Mesenteric fat pad (tissue), 1 donor: ENCODE results near the gene MYMX. TPM values are rescaled to one million over a fixed set of nuclear protein-coding genes. Genes with fewer than 3 reads are reported as not detected.

Experiments
- DNase-seq: peaks from one replicate; pipeline ENCODE4 v3.0.0-alpha.2; 2020; ENCODE audit warnings: low spot score
- total RNA-seq: library from RNA; stranded (reverse); fragmentation: NEBNext Ultra II Directional; extraction: Animal tissue kit (Norgen Biotek cat#: 25700); gene quantifications from one replicate; pipeline ENCODE4 v1.2.1, GENCODE V29; 2021
- donor health status: DM: yes; HTN: yes; CAD: no.

Gene MYMX
- total RNA-seq, 1 donor from 2014 or later: 11.6 TPM

- no peak for DNase-seq
Measured at GRCh38 chr6:44249082-44249748, 32.5 kb downstream of the MYMX start.

- no peak for DNase-seq
Measured at GRCh38 chr6:44250067-44250717, 33.5 kb downstream of the MYMX start.

DNA sequence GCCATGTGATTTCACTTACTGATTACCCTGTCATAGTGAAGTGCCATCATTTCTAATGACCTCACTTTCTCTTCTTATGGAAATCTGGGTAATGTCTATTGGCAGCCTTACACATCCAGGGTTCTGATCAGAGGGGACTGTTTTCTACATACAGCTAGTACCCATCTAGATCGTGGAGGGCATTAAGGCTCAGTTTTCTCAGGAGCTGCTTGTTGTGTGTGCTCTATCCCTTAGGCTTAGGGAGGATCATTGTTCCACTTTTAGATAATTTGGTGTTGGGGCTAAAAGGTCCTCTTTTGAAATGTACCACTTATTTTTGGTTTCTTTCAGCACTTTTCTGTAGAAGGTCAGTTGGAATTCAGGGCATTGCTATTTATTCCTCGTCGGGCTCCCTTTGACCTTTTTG, 34.0 kb downstream of the MYMX start:
- no peak for DNase-seq

DNA sequence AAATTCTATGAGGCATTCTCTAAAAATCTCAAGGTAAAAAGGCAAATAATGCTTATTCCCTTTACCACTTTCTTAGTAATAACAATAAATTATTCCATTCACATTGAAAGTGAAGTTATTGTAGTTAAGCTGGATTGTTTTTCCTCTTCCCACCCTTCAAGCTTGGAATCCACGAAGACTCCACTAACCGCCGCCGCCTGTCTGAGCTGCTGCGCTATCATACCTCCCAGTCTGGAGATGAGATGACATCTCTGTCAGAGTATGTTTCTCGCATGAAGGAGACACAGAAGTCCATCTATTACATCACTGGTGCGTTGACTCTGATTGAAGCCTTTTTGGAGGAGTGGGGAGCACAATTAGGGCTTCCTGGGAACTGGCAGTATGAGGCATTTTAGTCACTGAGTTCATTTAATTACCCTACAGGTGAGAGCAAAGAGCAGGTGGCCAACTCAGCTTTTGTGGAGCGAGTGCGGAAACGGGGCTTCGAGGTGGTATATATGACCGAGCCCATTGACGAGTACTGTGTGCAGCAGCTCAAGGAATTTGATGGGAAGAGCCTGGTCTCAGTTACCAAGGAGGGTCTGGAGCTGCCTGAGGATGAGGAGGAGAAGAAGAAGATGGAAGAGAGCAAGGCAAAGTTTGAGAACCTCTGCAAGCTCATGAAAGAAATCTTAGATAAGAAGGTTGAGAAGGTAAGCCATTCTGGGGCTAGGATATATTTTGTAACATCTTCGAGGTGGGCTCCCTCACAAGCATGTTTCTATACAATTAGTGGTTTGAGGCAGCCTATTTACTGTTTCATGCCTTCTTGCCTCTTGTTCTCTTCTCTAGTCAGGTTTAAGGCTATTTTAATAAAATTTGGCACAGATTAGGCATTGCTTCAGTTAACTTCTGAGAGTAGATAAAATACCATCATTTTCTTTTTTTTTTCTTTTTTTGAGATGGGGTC, 35.1 kb downstream of the MYMX start:
- DNase-seq: no peak

DNA sequence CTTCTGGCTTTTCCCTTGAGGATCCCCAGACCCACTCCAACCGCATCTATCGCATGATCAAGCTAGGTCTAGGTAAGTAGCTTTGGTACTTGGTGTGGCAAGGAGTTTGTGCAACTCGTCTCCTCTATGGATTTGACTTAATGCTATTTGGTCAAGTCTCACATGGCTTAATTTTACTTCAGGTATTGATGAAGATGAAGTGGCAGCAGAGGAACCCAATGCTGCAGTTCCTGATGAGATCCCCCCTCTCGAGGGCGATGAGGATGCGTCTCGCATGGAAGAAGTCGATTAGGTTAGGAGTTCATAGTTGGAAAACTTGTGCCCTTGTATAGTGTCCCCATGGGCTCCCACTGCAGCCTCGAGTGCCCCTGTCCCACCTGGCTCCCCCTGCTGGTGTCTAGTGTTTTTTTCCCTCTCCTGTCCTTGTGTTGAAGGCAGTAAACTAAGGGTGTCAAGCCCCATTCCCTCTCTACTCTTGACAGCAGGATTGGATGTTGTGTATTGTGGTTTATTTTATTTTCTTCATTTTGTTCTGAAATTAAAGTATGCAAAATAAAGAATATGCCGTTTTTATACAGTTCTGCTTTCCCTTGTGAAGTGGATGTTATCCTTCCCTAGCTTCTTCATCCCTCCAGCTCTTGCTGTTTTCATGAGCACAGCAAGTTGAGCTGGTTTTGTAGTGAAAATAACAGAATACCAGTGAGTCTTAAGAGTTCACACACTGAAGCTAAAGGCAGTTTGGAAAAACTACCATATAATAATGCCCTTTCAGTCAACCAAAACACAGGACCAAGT, 36.8 kb downstream of the MYMX start:
- DNase-seq: no peak

GRCh38 chr6:44254191-44255104, 37.7 kb downstream of the MYMX start:
- DNase-seq: no peak

DNA sequence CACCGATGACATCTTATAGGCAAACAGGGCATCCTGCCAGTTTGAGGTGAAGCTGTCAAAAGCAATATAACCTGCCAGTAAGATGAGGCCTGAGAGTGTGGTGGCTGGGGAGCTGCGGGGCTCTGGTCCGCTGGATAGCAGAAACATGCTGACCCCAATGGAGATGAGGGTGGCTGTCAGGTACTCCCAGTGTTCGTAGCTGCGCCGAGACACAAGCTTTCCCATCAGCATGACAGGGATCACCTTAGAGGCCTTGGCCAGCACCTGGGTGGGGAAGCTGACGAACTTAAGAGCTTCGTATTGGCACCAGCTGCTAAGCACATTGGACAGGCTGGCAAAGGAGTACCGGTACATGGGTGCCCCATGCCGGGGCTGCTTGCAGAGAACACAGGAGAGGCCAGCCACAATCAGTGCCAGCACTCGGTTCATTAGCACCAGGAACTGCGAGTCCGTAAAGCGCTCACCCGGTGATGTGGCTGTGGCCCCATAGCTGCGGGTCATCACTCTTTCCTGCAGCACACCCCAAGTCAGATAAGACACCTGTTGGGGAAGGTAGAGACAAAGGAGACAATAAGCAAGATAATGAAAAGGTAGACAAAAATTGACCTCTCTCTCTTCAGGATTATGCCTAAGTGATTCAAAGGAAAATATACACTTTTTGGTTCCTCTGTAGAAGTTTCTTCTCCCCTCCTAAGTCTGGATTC, 38.5 kb downstream of the MYMX start:
- DNase-seq: no peak

DNA sequence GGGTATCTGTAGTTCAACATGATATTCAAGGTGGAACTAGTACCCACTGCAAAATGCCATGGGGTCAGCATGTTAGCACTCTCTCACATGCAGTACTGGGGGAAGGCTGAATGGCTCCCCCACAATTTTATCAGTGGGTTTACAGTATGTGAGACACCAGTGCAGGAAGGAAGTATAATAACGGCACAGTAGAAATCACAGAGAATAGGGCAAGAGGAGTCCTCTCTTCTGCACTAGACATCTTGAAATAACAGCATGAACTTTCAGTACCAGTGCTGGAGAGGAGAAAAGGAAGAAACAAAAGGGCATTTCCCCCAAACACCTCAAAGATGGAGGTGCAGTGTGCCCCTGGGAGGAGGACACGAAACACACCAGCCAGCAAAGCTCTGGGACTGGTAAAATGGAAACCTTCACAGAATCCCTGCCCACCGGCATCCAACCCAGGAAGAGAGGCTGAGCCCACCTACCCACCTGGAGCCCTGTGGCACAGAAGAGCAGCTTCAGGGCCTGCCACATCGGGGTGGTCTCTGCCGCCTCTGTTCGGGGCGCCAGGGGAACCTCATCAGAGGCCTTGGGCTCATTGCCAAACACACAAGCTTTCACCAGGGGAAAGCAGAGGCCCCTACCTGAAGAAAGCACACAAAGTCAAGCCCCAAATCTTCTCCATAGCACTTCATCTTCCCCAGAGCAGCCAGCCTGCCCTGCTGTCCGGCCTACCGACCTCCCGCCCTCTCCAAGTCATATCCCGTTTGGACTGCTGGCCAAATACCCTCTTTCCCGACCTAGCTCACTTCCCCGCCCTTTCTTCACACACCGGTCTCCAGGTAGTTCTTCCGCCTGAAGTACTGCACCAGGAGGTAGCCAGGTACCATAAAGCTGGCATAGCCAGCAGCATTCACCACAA, 39.4 kb downstream of the MYMX start:
- DNase-seq: no peak

GRCh38 chr6:44256775-44257024, 40.0 kb downstream of the MYMX start:
- no peak for DNase-seq

DNA sequence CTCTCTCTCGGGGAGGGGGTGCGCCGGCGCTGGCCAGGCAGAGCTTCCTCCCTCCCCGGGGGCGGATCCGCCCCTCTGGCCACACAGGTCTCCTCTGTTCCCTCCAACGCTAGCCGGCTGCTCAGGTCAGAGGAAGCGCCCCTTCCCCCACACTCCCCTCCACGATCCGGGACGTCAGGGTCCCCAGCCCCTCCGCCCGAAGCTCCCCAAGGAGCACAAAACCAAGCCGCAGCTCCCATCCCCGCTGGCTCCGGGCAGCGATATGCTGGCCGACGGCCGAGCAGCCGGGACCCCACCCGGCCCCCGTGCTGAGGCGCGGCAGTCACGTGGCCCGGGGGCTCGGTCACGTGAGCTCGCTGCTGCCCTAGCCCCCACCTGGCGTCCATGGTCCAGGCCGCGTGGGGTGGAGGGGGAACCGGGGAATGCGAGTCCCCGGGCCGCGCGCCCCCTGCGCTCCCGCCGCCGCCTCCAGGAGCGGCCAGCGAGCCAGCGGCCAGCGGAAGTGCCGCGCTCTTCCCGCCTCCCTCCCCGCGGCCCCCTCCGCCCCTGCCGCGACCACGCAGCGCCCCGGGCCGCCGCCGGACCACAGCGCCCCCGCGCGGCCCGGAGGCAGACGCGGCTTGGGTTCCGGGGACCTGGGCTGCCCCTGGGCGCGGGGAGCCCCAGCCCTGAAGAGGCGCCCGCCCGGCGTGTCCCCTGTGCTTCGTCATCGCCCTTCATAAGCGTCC, 40.5 kb downstream of the MYMX start, which contains the start of gene SLC35B2:
TSS of gene SLC35B2 (minus strand) at position 504 of the 728 bp plus-strand sequence. CDS start at position 386, 118 bp downstream.
- DNase-seq: no peak

DNA sequence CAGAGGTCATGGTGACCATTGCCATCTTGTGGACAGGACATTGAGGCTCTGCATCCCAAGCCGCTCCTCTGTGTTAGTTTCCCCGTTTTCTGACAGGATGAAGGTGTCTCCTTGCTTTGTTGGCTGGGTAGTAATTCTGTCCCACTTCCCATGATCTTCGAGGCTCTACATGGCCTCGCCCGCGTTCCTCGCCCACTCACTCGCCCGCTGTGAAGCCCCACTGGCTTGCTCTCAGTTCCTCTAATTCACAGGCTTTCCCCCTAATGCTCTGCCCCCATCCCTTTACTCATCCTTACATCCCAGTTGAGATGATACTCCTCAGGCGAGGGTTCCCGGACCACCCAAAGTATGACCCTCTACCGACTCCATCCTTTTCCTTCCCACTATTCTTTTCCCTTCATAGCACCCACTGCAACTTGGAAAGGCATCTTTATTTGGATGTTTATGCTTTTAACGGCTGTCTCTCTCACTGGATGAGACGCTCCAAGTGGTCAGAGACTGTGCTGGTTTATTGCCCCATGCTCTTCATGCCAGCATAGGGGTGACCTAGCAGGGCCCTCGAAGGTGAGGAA, 41.1 kb downstream of the MYMX start:
- no peak for DNase-seq

DNA sequence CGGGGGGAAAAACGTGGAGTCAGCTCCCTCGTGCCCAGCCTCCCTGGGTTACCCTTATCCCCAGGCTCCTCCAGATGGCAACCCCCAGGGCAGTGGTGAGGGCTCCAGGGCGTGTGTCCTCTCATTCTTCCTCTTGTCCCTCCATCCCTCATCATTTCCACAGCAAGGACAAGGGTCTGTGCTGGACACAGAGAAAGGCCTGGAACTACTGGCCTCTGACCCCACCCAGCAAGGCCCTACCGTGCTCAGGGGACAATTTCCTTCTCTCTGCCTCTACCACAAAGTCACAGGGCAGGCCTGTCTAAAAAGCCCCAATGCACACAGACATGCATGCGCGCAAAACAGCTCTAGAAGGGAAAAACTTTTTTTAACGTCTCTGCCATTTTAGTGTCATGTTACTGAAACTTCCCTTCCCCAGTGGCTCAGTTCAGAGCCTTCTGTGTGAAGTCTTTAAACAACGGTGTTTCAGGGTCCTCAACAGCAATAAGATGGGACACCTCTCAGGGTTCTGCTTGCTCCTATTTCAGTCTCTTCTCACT, 41.7 kb downstream of the MYMX start:
- no peak for DNase-seq

DNA sequence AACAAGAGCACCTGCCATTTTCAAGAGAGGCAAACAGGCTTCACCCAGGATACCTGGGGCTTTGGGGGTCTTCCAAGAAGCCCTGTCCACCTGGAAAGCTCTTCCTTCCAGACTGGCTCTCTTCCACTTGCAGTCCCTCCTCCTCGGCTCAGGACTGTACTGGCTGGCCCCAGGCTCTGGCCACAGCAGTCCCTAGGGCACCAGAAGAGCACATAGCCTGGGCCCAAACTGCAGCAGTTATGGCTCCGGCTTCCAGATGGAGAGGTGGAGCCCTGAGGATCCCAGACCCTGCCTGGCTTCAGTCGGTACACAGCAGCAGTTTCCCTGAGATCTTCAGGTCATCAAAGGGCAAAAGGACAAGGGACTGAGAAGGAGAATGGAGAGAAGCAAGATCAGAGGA, 42.2 kb downstream of the MYMX start:
- no peak for DNase-seq

DNA sequence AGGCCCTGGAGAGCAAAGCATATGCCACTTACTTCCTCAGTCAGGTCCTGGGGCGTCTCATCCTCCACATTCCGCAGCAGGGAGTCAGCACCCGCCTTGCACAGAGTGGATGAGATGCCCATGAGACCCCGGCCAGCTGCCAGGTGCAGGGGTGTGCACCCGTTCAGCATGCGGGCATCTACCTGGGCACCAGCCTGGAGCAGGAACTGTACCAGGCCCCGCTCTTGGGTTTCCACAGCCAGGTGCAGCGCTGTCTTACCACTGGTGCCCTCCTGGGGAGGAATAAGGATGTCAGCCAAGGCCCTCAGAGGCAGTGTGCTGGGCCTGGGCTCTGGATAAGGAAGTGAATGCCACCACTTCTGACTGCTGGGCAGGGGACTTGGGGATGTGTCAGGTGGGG, 43.3 kb downstream of the MYMX start:
- DNase-seq: no peak

DNA sequence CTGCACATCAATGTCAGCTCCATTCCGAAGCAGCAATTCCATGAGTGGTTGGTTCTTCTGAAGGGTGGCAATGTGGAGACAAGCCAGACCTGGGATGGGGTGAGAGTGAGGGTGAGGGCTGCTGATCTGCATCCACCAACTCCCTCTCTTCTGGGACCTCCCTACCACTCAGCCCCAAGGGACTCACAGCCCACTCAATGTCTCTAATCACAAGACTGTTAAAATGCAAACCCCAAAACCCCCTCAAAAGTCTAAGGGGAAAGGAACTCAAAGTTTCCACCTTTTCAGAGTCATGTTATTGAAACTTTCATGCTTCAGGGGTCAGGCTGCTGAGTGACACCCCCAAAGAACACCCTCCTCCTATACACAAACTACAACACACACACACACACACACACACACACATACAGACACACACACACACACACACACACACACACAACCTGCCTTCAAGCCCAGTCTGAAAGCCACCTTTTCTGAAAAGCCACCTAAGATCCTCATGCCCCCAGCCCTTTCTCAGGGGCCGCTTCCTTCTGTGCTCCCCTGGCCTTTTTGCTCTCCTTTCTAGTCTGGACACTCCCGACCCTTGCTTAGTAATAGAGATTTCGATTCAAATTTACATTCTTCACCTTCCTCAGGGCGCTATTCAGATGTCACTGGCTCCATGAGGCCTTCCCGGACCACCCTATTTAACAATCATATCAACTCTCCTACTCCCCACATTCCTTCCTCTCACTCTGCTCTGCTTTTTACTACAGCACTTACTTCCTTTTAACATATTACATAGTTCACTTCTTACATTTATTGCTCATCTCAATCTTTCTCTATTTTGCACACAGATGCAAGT, 43.9 kb downstream of the MYMX start:
- no peak for DNase-seq

GRCh38 chr6:44261581-44261980, 44.9 kb downstream of the MYMX start:
- no peak for DNase-seq
